IMR-90 (cell line): ENCODE measurements around the gene CACNA2D1. TPM values are rescaled to one million over a fixed set of nuclear protein-coding genes. Genes with fewer than 3 reads are reported as not detected.

Experiments
- ATAC-seq: fragments of 200-7000 bp; cut with Tn5 transposase; 2 replicates; pipeline ENCODE4 v1.9.1; 2020; ENCODE audit warnings: low read depth, mild to moderate bottlenecking, moderate library complexity
- BruUV-seq: library from RNA; stranded (reverse); fragments of 400-500 nt; replicated peaks from 2 replicates; lab custom pipeline; 2021; lab: Mats Ljungman, UMichigan
- CTCF ChIA-PET: fragments of 300-600 bp; formaldehyde crosslinking; extraction: SDS; loops from one replicate; lab custom pipeline; 2021; ENCODE audit warnings: antibody characterized with exemption; lab: Yijun Ruan, JAX
- POLR2A ChIA-PET: fragments of 300-600 bp; sonication (Branson Sonifier 250); formaldehyde crosslinking; loops from one replicate; lab custom pipeline; 2022; ENCODE audit warnings: antibody characterized with exemption; ENCODE audit not compliant: unreplicated experiment; lab: Charles Lee
- DNase-seq: peaks from one replicate; pipeline ENCODE4 v3.0.0; 2013
- H2AFZ ChIP-seq: replicated peaks from 2 replicates; pipeline ENCODE3; 2013; ENCODE audit warnings: low read length, mild to moderate bottlenecking; ENCODE audit not compliant: poor library complexity
- H2AK5ac ChIP-seq: 2 replicates; pipeline ENCODE4 v1.6.1; 2013; ENCODE audit warnings: low read depth, low read length, inconsistent platforms
- H2AK9ac ChIP-seq: replicated peaks from 2 replicates; pipeline ENCODE3; 2013; ENCODE audit warnings: mild to moderate bottlenecking, low read depth, low read length, moderate library complexity; ENCODE audit not compliant: poor library complexity
- H2BK120ac ChIP-seq: 2 replicates; pipeline ENCODE4 v1.6.1; 2013; ENCODE audit warnings: low read depth, low read length, inconsistent platforms
- H2BK15ac ChIP-seq: 3 replicates; pipeline ENCODE4 v1.6.1; 2013; ENCODE audit warnings: low read depth, low read length, inconsistent platforms
- H2BK20ac ChIP-seq: 2 replicates; pipeline ENCODE4 v1.6.1; 2013; ENCODE audit warnings: low read depth, mild to moderate bottlenecking, inconsistent platforms, low read length, moderate library complexity
- H2BK5ac ChIP-seq: 2 replicates; pipeline ENCODE4 v1.6.1; 2013; ENCODE audit warnings: mild to moderate bottlenecking, low read depth, low read length, inconsistent platforms; ENCODE audit not compliant: poor library complexity, severe bottlenecking
- H3K14ac ChIP-seq: replicated peaks from 2 replicates; pipeline ENCODE4 v1.6.1; 2013; ENCODE audit warnings: low read depth, low read length, inconsistent platforms
- H3K18ac ChIP-seq: 2 replicates; pipeline ENCODE4 v1.6.1; 2013; ENCODE audit warnings: low read depth, low read length, control low read depth
- H3K23ac ChIP-seq: 2 replicates; pipeline ENCODE4 v1.6.1; 2013; ENCODE audit warnings: low read depth, low read length, inconsistent platforms
- H3K27ac ChIP-seq: 2 replicates; pipeline ENCODE4 v1.5.1; 2013; ENCODE audit warnings: mild to moderate bottlenecking, control low read depth, low read length; ENCODE audit not compliant: insufficient read depth
- H3K27me3 ChIP-seq: 2 replicates; pipeline ENCODE4 v1.6.1; 2013; ENCODE audit warnings: low read length; ENCODE audit not compliant: control insufficient read depth, insufficient read depth
- H3K36me3 ChIP-seq: 2 replicates; pipeline ENCODE4 v1.6.1; 2013; ENCODE audit warnings: low read length, mixed read lengths; ENCODE audit not compliant: control insufficient read depth, insufficient read depth
- H3K4ac ChIP-seq: 2 replicates; pipeline ENCODE4 v1.6.1; 2013; ENCODE audit warnings: low read depth, low read length, inconsistent platforms
- H3K4me1 ChIP-seq: 2 replicates; pipeline ENCODE4 v1.6.1; 2013; ENCODE audit warnings: low read length, mixed read lengths; ENCODE audit not compliant: control insufficient read depth, insufficient read depth
- H3K4me2 ChIP-seq: 2 replicates; pipeline ENCODE4 v1.6.1; 2013; ENCODE audit warnings: low read depth, mild to moderate bottlenecking, control low read depth, low read length, moderate library complexity
- H3K4me3 ChIP-seq: 2 replicates; pipeline ENCODE4 v1.5.1; 2013; ENCODE audit warnings: low read depth, mild to moderate bottlenecking, control low read depth, low read length, moderate library complexity; ENCODE audit not compliant: insufficient read depth
- H3K56ac ChIP-seq: 2 replicates; pipeline ENCODE4 v1.6.1; 2013; ENCODE audit warnings: low read length, inconsistent platforms; ENCODE audit not compliant: insufficient read depth; ENCODE audit errors: extremely low read depth
- H3K79me1 ChIP-seq, 2 experiments: 2 replicates each; pipeline ENCODE4 v1.6.1; 2013; ENCODE audit warnings: low read length in 2 of 2, inconsistent platforms in 1 of 2, low read depth in 1 of 2
- H3K9ac ChIP-seq: 2 replicates; pipeline ENCODE4 v1.6.1; 2013; ENCODE audit warnings: low read depth, low read length, control low read depth
- H3K9me1 ChIP-seq: 2 replicates; pipeline ENCODE4 v1.6.1; 2013; ENCODE audit warnings: low read length, inconsistent platforms; ENCODE audit not compliant: insufficient read depth
- H3K9me3 ChIP-seq: 2 replicates; pipeline ENCODE4 v1.6.1; 2013; ENCODE audit warnings: low read length; ENCODE audit not compliant: control insufficient read depth, insufficient read depth
- H4K20me1 ChIP-seq: 2 replicates; pipeline ENCODE4 v1.6.1; 2013; ENCODE audit warnings: low read length, inconsistent platforms; ENCODE audit not compliant: insufficient read depth
- H4K5ac ChIP-seq: 2 replicates; pipeline ENCODE4 v1.6.1; 2013; ENCODE audit warnings: mild to moderate bottlenecking, low read depth, low read length, control low read depth
- H4K8ac ChIP-seq, 2 experiments: 2 replicates each; pipeline ENCODE4 v1.6.1; 2013; ENCODE audit warnings: low read depth in 2 of 2, low read length in 2 of 2, control low read depth in 1 of 2, inconsistent platforms in 1 of 2
- H4K91ac ChIP-seq: 2 replicates; pipeline ENCODE4 v1.6.1; 2013; ENCODE audit warnings: low read depth, low read length, inconsistent platforms; ENCODE audit not compliant: insufficient read depth
- BHLHE40 ChIP-seq: fragments of 150-350 bp; IDR thresholded peaks from 2 replicates; pipeline ENCODE4 v1.6.1; 2016; ENCODE audit warnings: mild to moderate bottlenecking, low read depth, low read length
- CEBPB ChIP-seq: IDR thresholded peaks from 2 replicates; pipeline ENCODE4 v1.6.1; 2012; ENCODE audit warnings: low read depth, low read length, improper control_type of control experiment
- CHD1 ChIP-seq: IDR thresholded peaks from 2 replicates; pipeline ENCODE4 v1.6.1; 2012; ENCODE audit warnings: low read depth, low read length, improper control_type of control experiment
- ELK1 ChIP-seq: fragments of 150-350 bp; IDR thresholded peaks from 2 replicates; pipeline ENCODE4 v1.6.1; 2016; ENCODE audit warnings: low read depth, mild to moderate bottlenecking, low read length, moderate library complexity, borderline replicate concordance
- FOS ChIP-seq: fragments of 150-350 bp; IDR thresholded peaks from 2 replicates; pipeline ENCODE4 v1.6.1; 2016; ENCODE audit warnings: low read depth, low read length
- MAZ ChIP-seq: IDR thresholded peaks from 2 replicates; pipeline ENCODE4 v1.6.1; 2012; ENCODE audit warnings: low read depth, mild to moderate bottlenecking, low read length, improper control_type of control experiment, moderate library complexity, borderline replicate concordance
- NFE2L2 ChIP-seq: fragments of 150-350 bp; IDR thresholded peaks from 2 replicates; pipeline ENCODE4 v1.6.1; 2016; ENCODE audit warnings: low read depth, mild to moderate bottlenecking, low read length
- POLR2A ChIP-seq: IDR thresholded peaks from 2 replicates; pipeline ENCODE4 v1.6.1; 2012; ENCODE audit warnings: mild to moderate bottlenecking, low read depth, low read length
- RAD21 ChIP-seq: IDR thresholded peaks from 2 replicates; pipeline ENCODE4 v1.6.1; 2012; ENCODE audit warnings: low read length, improper control_type of control experiment
- SMC3 ChIP-seq: fragments of 150-350 bp; IDR thresholded peaks from 2 replicates; pipeline ENCODE4 v1.6.1; 2016; ENCODE audit warnings: low read depth, mild to moderate bottlenecking, antibody characterized with exemption, low read length, moderate library complexity
- USF2 ChIP-seq: fragments of 150-350 bp; IDR thresholded peaks from 2 replicates; pipeline ENCODE4 v1.6.1; 2017; ENCODE audit warnings: mild to moderate bottlenecking, antibody characterized with exemption, low read length, low read depth
- dilution Hi-C: fragments of 300-500 bp; cut with HindIII; formaldehyde crosslinking; loops from one replicate; pipeline ENCODE4 v1.14.3; 2018; ENCODE audit warnings: low sequenced_read_pairs; ENCODE audit not compliant: unreplicated experiment
- in situ Hi-C: fragments of 300-500 bp; cut with MboI; formaldehyde crosslinking; loops from 3 replicates; pipeline ENCODE4 v1.14.3; 2019; ENCODE audit warnings: low sequenced_read_pairs, inconsistent platforms, mixed read lengths
- intact Hi-C: fragments of 100-400 bp; cut with micrococcal nuclease; formaldehyde crosslinking; loops from 2 replicates; pipeline ENCODE4 v1.10.0; 2022
- polyA plus RNA-seq, 3 experiments: library from polyadenylated mRNA; depleted of rRNA; stranded (reverse); fragments of >200 nt; gene quantifications; 2 replicates each; pipeline ENCODE4 v1.2.3, GENCODE V29; 2012; ENCODE audit warnings: low replicate concordance in 1 of 3
- total RNA-seq: library from RNA; depleted of rRNA; stranded (reverse); fragments of >200 nt; gene quantifications from 2 replicates; pipeline ENCODE4 v1.2.3, GENCODE V29; 2012

Gene CACNA2D1
- total and polyA plus RNA-seq, 2 of the 4 experiments (the other 2 are of a cell fraction): 5.8 to 21.9 TPM

GRCh38 chr7:82021713-82022112 lies 421.9 kb downstream of the CACNA2D1 start:
- ChIA-PET CTCF (interaction anchor here (0.8 kb wide), 1 partner anchor 521 kb away, joined by 4 read pairs; no protein-coding TSS in a partner anchor), POLR2A (no interaction called here)

More at GRCh38 chr7:82021713-82022112, 421.9 kb downstream of the CACNA2D1 start:
- H3K9me3 ChIP-seq: no peaks in the 10 kb centered on the region
- H3K9ac ChIP-seq: no peak overlapping the region
- dilution Hi-C loops (no loop called here), intact Hi-C loops (no loop called here), in situ Hi-C loops (no loop called here)
- H2AK5ac ChIP-seq: no peak overlapping the region
- no peak for DNase-seq
- no TSS peak for BruUV-seq
- no peak overlapping the region; the same call in 1 of the 2 replicates for H3K18ac ChIP-seq
- H2BK5ac ChIP-seq: no peak overlapping the region
- no peak overlapping the region for H4K5ac ChIP-seq
- no peak overlapping the region for H3K4me3 ChIP-seq
- H2BK120ac ChIP-seq: no peak overlapping the region
- no peak overlapping the region for H3K27ac ChIP-seq
- no peak overlapping the region for H2BK15ac ChIP-seq
- no peaks in the 10 kb centered on the region for H3K9me1 ChIP-seq
- H3K4me1 ChIP-seq: peaks cover 1% of the 10 kb centered on the region; the same call in 1 of the 2 replicates
- no peaks in the 10 kb centered on the region for H3K27me3 ChIP-seq
- H3K56ac ChIP-seq: no peak overlapping the region
- ATAC-seq: no peak
- H3K4me2 ChIP-seq: no peak overlapping the region
- H4K91ac ChIP-seq: no peak overlapping the region
- TF ChIP-seq FOS (no peak), MAZ (no peak), CEBPB (no peak), NFE2L2 (no peak), POLR2A (no peak), USF2 (no peak), ELK1 (no peak), SMC3 (no peak), BHLHE40 (no peak), CHD1 (no peak), RAD21 (no peak)
- H4K20me1 ChIP-seq: no peaks in the 10 kb centered on the region
- H3K36me3 ChIP-seq: no peaks in the 10 kb centered on the region
- no peak overlapping the region for H2AK9ac ChIP-seq
- H3K79me1 ChIP-seq: no peaks in the 10 kb centered on the region
- no peak overlapping the region for H2BK20ac ChIP-seq
- H3K4ac ChIP-seq: no peak overlapping the region
- H3K23ac ChIP-seq: no peak overlapping the region
- H4K8ac ChIP-seq: no peak overlapping the region
- H2AFZ ChIP-seq: no peak overlapping the region
- no peak overlapping the region for H3K14ac ChIP-seq
